ENCODE results near the gene FTO.

FTO gene

GRCh38 chr16:54075446-54075845 is 371.5 kb downstream of the FTO start:
- no peak overlapping the region for H2BK15ac ChIP-seq (ENCODE audit: low read length)
- no peak overlapping the region for H4K8ac ChIP-seq (ENCODE audit: low read depth, low read length)
- no peak overlapping the region for H3K4me2 ChIP-seq (ENCODE audit: insufficient read depth, low read length, poor library complexity, severe bottlenecking)
- no peak overlapping the region for H2AFZ ChIP-seq (ENCODE audit: low read length)
- no peak overlapping the region for H3K4me3 ChIP-seq (ENCODE audit: low read length in 2 of 2)
- no peak overlapping the region for H2AK5ac ChIP-seq (ENCODE audit: low read depth, low read length)
- no peak overlapping the region for H4K91ac ChIP-seq (ENCODE audit: low read depth, low read length, poor library complexity)
- no peaks in the 10 kb centered on the region for H3K27me3 ChIP-seq (ENCODE audit: control insufficient read depth in 3 of 3, insufficient read depth in 3 of 3, low read depth in 1 of 3, low read length in 3 of 3)
- H3K14ac ChIP-seq (ENCODE audit: low read length): no peak overlapping the region
- H3K36me3 ChIP-seq (replicated peaks in 1 of 2; ENCODE audit: control insufficient read depth in 2 of 2, insufficient read depth in 2 of 2, low read length in 2 of 2): no peaks in the 10 kb centered on the region
- no peak overlapping the region for H3K9ac ChIP-seq (ENCODE audit: low read depth, low read length, poor library complexity)
- H3K9me3 ChIP-seq (replicated peaks in 1 of 2; ENCODE audit: control insufficient read depth in 2 of 2, insufficient read depth in 1 of 2, low read depth in 1 of 2, low read length in 2 of 2): no peaks in the 10 kb centered on the region
- H2BK5ac ChIP-seq (ENCODE audit: low read length): no peak overlapping the region
- no CpG with 5 or more reads among the region's 4 CpGs for WGBS, 2 donors (ENCODE audit: extremely low coverage in 2 of 2, insufficient read length in 2 of 2, insufficient replicate concordance in 1 of 2)
- H2BK120ac ChIP-seq (ENCODE audit: low read depth, low read length): no peak overlapping the region
- no peak overlapping the region for H3K4ac ChIP-seq (ENCODE audit: low read length)
- H3K23ac ChIP-seq (ENCODE audit: low read depth, low read length, poor library complexity): no peak overlapping the region
- no peak overlapping the region for H2BK12ac ChIP-seq (ENCODE audit: low read length)
- H3K79me1 ChIP-seq (ENCODE audit: low read depth, low read length): no peaks in the 10 kb centered on the region
- DNase-seq (ENCODE audit: low spot score): no peak
- H3K4me1 ChIP-seq (ENCODE audit: control insufficient read depth in 2 of 2, insufficient read depth in 1 of 2, low read depth in 1 of 2, low read length in 2 of 2): peaks cover 9% of the 10 kb centered on the region in 2 donors
- no peak overlapping the region for H3K27ac ChIP-seq (replicated peaks; ENCODE audit: low read length)
- H3K18ac ChIP-seq (ENCODE audit: low read length): no peak overlapping the region

GRCh38 chr16:54076006-54076504 is 372.1 kb downstream of the FTO start:
- no peak overlapping the region for H3K27ac ChIP-seq (replicated peaks; ENCODE audit: low read length)
- H2BK12ac ChIP-seq (ENCODE audit: low read length): no peak overlapping the region
- no peaks in the 10 kb centered on the region for H3K27me3 ChIP-seq (ENCODE audit: control insufficient read depth in 3 of 3, insufficient read depth in 3 of 3, low read depth in 1 of 3, low read length in 3 of 3)
- WGBS, 2 donors (ENCODE audit: extremely low coverage in 2 of 2, insufficient read length in 2 of 2, insufficient replicate concordance in 1 of 2): no CpG with 5 or more reads among the region's 3 CpGs
- no peak overlapping the region for H3K23ac ChIP-seq (ENCODE audit: low read depth, low read length, poor library complexity)
- H3K9ac ChIP-seq (ENCODE audit: low read depth, low read length, poor library complexity): no peak overlapping the region
- no peak overlapping the region for H4K91ac ChIP-seq (ENCODE audit: low read depth, low read length, poor library complexity)
- no peaks in the 10 kb centered on the region for H3K36me3 ChIP-seq (replicated peaks in 1 of 2; ENCODE audit: control insufficient read depth in 2 of 2, insufficient read depth in 2 of 2, low read length in 2 of 2)
- H3K4ac ChIP-seq (ENCODE audit: low read length): no peak overlapping the region
- H4K8ac ChIP-seq (ENCODE audit: low read depth, low read length): no peak overlapping the region
- H2AFZ ChIP-seq (ENCODE audit: low read length): no peak overlapping the region
- H3K4me3 ChIP-seq (ENCODE audit: low read length in 2 of 2): no peak overlapping the region
- H2BK120ac ChIP-seq (ENCODE audit: low read depth, low read length): no peak overlapping the region
- no peak for DNase-seq (ENCODE audit: low spot score)
- H3K14ac ChIP-seq (ENCODE audit: low read length): no peak overlapping the region
- H3K9me3 ChIP-seq (replicated peaks in 1 of 2; ENCODE audit: control insufficient read depth in 2 of 2, insufficient read depth in 1 of 2, low read depth in 1 of 2, low read length in 2 of 2): no peaks in the 10 kb centered on the region
- no peak overlapping the region for H2AK5ac ChIP-seq (ENCODE audit: low read depth, low read length)
- H3K79me1 ChIP-seq (ENCODE audit: low read depth, low read length): no peaks in the 10 kb centered on the region
- H3K18ac ChIP-seq (ENCODE audit: low read length): no peak overlapping the region
- H3K4me2 ChIP-seq (ENCODE audit: insufficient read depth, low read length, poor library complexity, severe bottlenecking): no peak overlapping the region
- no peak overlapping the region for H2BK5ac ChIP-seq (ENCODE audit: low read length)
- peaks cover 6 to 9% of the 10 kb centered on the region in 2 donors for H3K4me1 ChIP-seq (ENCODE audit: control insufficient read depth in 2 of 2, insufficient read depth in 1 of 2, low read depth in 1 of 2, low read length in 2 of 2)
- H2BK15ac ChIP-seq (ENCODE audit: low read length): no peak overlapping the region

- H3K79me1 ChIP-seq (ENCODE audit: low read depth, low read length): no peaks in the 10 kb centered on the region
These were observed 373.3 kb downstream of the FTO start for GRCh38 chr16:54077050-54077821.

GRCh38 chr16:54080524-54081008 is 376.6 kb downstream of the FTO start:
- Histone ChIP-seq H3K4me2 (ENCODE audit: insufficient read depth, low read length, poor library complexity, severe bottlenecking) (no peak overlapping the region), H3K4ac (ENCODE audit: low read length) (no peak overlapping the region), H3K79me1 (ENCODE audit: low read depth, low read length) (no peaks in the 10 kb centered on the region), H3K23ac (ENCODE audit: low read depth, low read length, poor library complexity) (no peak overlapping the region), H3K27ac (replicated peaks; ENCODE audit: low read length) (no peak overlapping the region), H2BK12ac (ENCODE audit: low read length) (no peak overlapping the region), H3K14ac (ENCODE audit: low read length) (no peak overlapping the region), H3K9ac (ENCODE audit: low read depth, low read length, poor library complexity) (no peak overlapping the region), H2BK5ac (ENCODE audit: low read length) (no peak overlapping the region), H3K4me1 (ENCODE audit: control insufficient read depth in 2 of 2, insufficient read depth in 1 of 2, low read depth in 1 of 2, low read length in 2 of 2) (peaks cover 3% of the 10 kb centered on the region in 2 donors), H4K91ac (ENCODE audit: low read depth, low read length, poor library complexity) (no peak overlapping the region), H3K18ac (ENCODE audit: low read length) (no peak overlapping the region), H3K9me3 (replicated peaks in 1 of 2; ENCODE audit: control insufficient read depth in 2 of 2, insufficient read depth in 1 of 2, low read depth in 1 of 2, low read length in 2 of 2) (no peaks in the 10 kb centered on the region), H4K8ac (ENCODE audit: low read depth, low read length) (no peak overlapping the region), H2BK15ac (ENCODE audit: low read length) (no peak overlapping the region), H2AFZ (ENCODE audit: low read length) (no peak overlapping the region), H3K27me3 (ENCODE audit: control insufficient read depth in 3 of 3, insufficient read depth in 3 of 3, low read depth in 1 of 3, low read length in 3 of 3) (no peaks in the 10 kb centered on the region), H3K4me3 (ENCODE audit: low read length in 2 of 2) (no peak overlapping the region), H3K36me3 (replicated peaks in 1 of 2; ENCODE audit: control insufficient read depth in 2 of 2, insufficient read depth in 2 of 2, low read length in 2 of 2) (no peaks in the 10 kb centered on the region), H2AK5ac (ENCODE audit: low read depth, low read length) (no peak overlapping the region), H2BK120ac (ENCODE audit: low read depth, low read length) (no peak overlapping the region)
- no CpG with 5 or more reads among the region's 7 CpGs for WGBS, 2 donors (ENCODE audit: extremely low coverage in 2 of 2, insufficient read length in 2 of 2, insufficient replicate concordance in 1 of 2)
- DNase-seq (ENCODE audit: low spot score): no peak

More at GRCh38 chr16:54077050-54077821, 373.3 kb downstream of the FTO start:
- Histone ChIP-seq H3K27me3 (ENCODE audit: control insufficient read depth in 3 of 3, insufficient read depth in 3 of 3, low read depth in 1 of 3, low read length in 3 of 3) (no peaks in the 10 kb centered on the region), H3K36me3 (replicated peaks in 1 of 2; ENCODE audit: control insufficient read depth in 2 of 2, insufficient read depth in 2 of 2, low read length in 2 of 2) (no peaks in the 10 kb centered on the region), H3K4me1 (ENCODE audit: control insufficient read depth in 2 of 2, insufficient read depth in 1 of 2, low read depth in 1 of 2, low read length in 2 of 2) (peaks cover 5 to 7% of the 10 kb centered on the region in 2 donors), H2BK12ac (ENCODE audit: low read length) (no peak overlapping the region), H3K4ac (ENCODE audit: low read length) (no peak overlapping the region), H2BK15ac (ENCODE audit: low read length) (no peak overlapping the region), H2AFZ (ENCODE audit: low read length) (no peak overlapping the region), H3K4me3 (ENCODE audit: low read length in 2 of 2) (no peak overlapping the region), H4K91ac (ENCODE audit: low read depth, low read length, poor library complexity) (no peak overlapping the region), H3K14ac (ENCODE audit: low read length) (no peak overlapping the region), H3K23ac (ENCODE audit: low read depth, low read length, poor library complexity) (no peak overlapping the region), H3K4me2 (ENCODE audit: insufficient read depth, low read length, poor library complexity, severe bottlenecking) (no peak overlapping the region), H4K8ac (ENCODE audit: low read depth, low read length) (no peak overlapping the region), H2AK5ac (ENCODE audit: low read depth, low read length) (no peak overlapping the region), H3K18ac (ENCODE audit: low read length) (no peak overlapping the region), H3K9ac (ENCODE audit: low read depth, low read length, poor library complexity) (no peak overlapping the region), H2BK5ac (ENCODE audit: low read length) (no peak overlapping the region), H3K27ac (replicated peaks; ENCODE audit: low read length) (no peak overlapping the region), H3K9me3 (replicated peaks in 1 of 2; ENCODE audit: control insufficient read depth in 2 of 2, insufficient read depth in 1 of 2, low read depth in 1 of 2, low read length in 2 of 2) (no peaks in the 10 kb centered on the region), H2BK120ac (ENCODE audit: low read depth, low read length) (no peak overlapping the region)
- no CpG with 5 or more reads among the region's 9 CpGs for WGBS, 2 donors (ENCODE audit: extremely low coverage in 2 of 2, insufficient read length in 2 of 2, insufficient replicate concordance in 1 of 2)
- DNase-seq (ENCODE audit: low spot score): no peak

Data from neuronal stem cell (in vitro differentiated cells).